Thoracic aorta (tissue), 2 donors: Measurements from ENCODE around the gene ACTR1A. TPM values are rescaled to one million over a fixed set of nuclear protein-coding genes. Genes with fewer than 3 reads are reported as not detected.

Experiments used
- ATAC-seq: fragments of 150-250 bp; one replicate; pipeline ENCODE4 v1.8.0; 2017; ENCODE audit warnings: low read depth; ENCODE audit not compliant: insufficient number of reproducible peaks, low FRiP score
- DNase-seq: peaks from one replicate; pipeline ENCODE4 v3.0.0-alpha.2; 2020; ENCODE audit warnings: low spot score
- H3K27ac ChIP-seq, 2 donors: fragments of 200-600 bp; sonication (generic); 1 replicate in 1 of 2; 2 replicates in 1 of 2; pipeline ENCODE4 v1.5.1; 2016; ENCODE audit warnings: mild to moderate bottlenecking in 2 of 2, moderate library complexity in 2 of 2
- H3K27me3 ChIP-seq: fragments of 200-600 bp; sonication (generic); replicated peaks from 2 replicates; pipeline ENCODE4 v1.6.0; 2016; ENCODE audit warnings: mild to moderate bottlenecking; ENCODE audit not compliant: insufficient read depth
- H3K36me3 ChIP-seq: fragments of 200-600 bp; sonication (generic); one replicate; pipeline ENCODE4 v1.5.1; 2016
- H3K4me1 ChIP-seq, 2 donors: fragments of 200-600 bp; sonication (generic); 1 replicate in 1 of 2; 2 replicates in 1 of 2; pipeline versions ENCODE4 v1.5.1 to v1.6.0; 2016; ENCODE audit warnings: low read depth in 2 of 2, mild to moderate bottlenecking in 1 of 2; ENCODE audit not compliant: control insufficient read depth in 1 of 2
- H3K4me3 ChIP-seq: fragments of 200-600 bp; sonication (generic); 2 replicates; pipeline ENCODE4 v1.5.1; 2016; ENCODE audit warnings: mild to moderate bottlenecking
- H3K9me3 ChIP-seq: fragments of 200-600 bp; sonication (generic); 2 replicates; pipeline ENCODE4 v1.5.1; 2016
- CTCF ChIP-seq: fragments of 200-600 bp; sonication (generic); IDR thresholded peaks from one replicate; pipeline ENCODE4 v1.5.1; 2019; ENCODE audit warnings: antibody characterized with exemption
- total RNA-seq, 2 donors: library from RNA; depleted of rRNA; stranded (reverse); fragments of >200 nt; gene quantifications; one replicate each; pipeline versions ENCODE4 v1.1.0 to v1.2.3, GENCODE V29; 2016

The ACTR1A gene
- total RNA-seq, 2 donors from 2014 or later = 98.0 to 116 TPM

DNA sequence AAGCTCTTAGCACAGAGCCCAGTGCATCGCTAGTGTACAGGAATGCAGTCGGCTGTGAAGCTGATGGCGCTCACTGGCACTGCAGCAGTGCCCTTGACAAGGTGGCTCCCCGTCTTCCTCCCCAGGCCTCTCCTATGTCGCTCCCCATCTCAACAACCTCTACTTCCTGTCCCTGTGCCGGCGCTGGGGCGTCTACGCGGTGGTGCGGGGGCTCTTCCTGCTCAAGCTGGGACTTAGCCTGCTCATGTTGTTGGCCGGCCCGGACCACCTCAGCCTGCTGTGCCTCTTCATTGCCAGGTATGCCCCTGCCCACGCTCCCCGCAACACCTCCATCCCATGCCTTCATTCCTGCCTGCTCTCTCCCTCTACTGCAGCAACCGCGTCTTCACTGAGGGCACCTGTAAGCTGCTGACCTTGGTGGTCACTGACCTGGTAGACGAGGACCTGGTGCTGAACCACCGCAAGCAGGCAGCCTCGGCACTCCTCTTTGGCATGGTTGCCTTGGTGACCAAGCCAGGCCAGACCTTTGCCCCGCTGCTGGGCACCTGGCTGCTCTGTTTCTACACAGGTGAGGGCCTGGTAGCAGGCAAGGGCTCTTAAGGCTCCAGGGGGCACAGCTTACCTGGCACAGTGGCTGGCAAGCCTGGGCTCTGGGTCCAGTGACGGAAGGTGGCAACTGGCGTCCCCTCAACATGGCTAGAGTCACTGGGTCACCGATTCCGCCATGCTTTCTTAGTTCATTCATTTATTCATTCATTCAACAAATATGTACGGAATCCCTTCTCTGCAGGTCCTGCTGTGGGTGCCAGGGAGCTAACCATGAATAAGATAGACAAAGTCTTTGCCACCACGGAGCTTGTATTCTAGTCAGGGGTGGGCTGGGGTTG, 28.8 kb downstream of the ACTR1A start:
- H3K36me3 ChIP-seq = no peaks in the 10 kb centered on the region
- TF ChIP-seq CTCF = no peak
- H3K27ac ChIP-seq = no peak overlapping the region
- H3K9me3 ChIP-seq = no peaks in the 10 kb centered on the region
- no peak overlapping the region for H3K4me3 ChIP-seq
- no peak for ATAC-seq
- H3K27me3 ChIP-seq = no peaks in the 10 kb centered on the region
- no peak for DNase-seq
- H3K4me1 ChIP-seq = no peaks in the 10 kb centered on the region

GRCh38 chr10:102470579-102471546, 31.6 kb downstream of the ACTR1A start:
- no peak overlapping the region for H3K27ac ChIP-seq
- ATAC-seq (no peak), DNase-seq (no peak)
- H3K9me3 ChIP-seq = no peaks in the 10 kb centered on the region
- H3K4me1 ChIP-seq = no peaks in the 10 kb centered on the region
- H3K36me3 ChIP-seq = no peaks in the 10 kb centered on the region
- H3K4me3 ChIP-seq = no peak overlapping the region
- H3K27me3 ChIP-seq = no peaks in the 10 kb centered on the region
- no peak for TF ChIP-seq CTCF

- TF ChIP-seq CTCF = no peak
- ATAC-seq (no peak), DNase-seq (no peak)
- Histone ChIP-seq H3K27ac (no peak overlapping the region), H3K9me3 (no peaks in the 10 kb centered on the region), H3K4me3 (no peak overlapping the region), H3K4me1 (no peaks in the 10 kb centered on the region), H3K36me3 (no peaks in the 10 kb centered on the region), H3K27me3 (no peaks in the 10 kb centered on the region)
These were observed 33.8 kb downstream of the ACTR1A start for GRCh38 chr10:102468683-102469082.

GRCh38 chr10:102467971-102468438, 34.5 kb downstream of the ACTR1A start:
- Histone ChIP-seq H3K9me3 (no peaks in the 10 kb centered on the region), H3K36me3 (no peaks in the 10 kb centered on the region), H3K27me3 (no peaks in the 10 kb centered on the region), H3K4me1 (no peaks in the 10 kb centered on the region), H3K27ac (no peak overlapping the region), H3K4me3 (no peak overlapping the region)
- DNase-seq (no peak), ATAC-seq (no peak)
- TF ChIP-seq CTCF = no peak

DNA sequence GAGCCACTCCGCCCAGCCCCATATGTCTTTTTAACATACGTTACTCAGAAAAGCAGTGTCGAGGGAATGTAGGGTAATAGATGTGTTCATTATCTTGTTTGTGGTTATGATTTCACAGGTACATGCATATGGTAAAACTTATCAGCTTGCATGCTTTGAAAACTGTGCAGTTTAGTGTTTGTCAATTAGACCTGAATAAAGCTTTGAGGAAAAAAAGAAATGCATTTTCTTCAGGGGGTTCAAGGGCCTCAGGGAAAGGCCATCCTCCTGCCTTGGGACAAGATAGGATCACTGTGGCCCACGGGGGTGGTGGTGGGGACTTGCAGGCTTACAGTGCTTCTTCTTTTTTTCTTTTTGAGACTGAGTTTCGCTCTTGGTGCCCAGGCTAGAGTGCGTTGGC, 35.2 kb downstream of the ACTR1A start:
- Histone ChIP-seq H3K4me1 (no peaks in the 10 kb centered on the region), H3K9me3 (no peaks in the 10 kb centered on the region), H3K36me3 (no peaks in the 10 kb centered on the region), H3K27me3 (no peaks in the 10 kb centered on the region), H3K4me3 (no peak overlapping the region), H3K27ac (no peak overlapping the region)
- DNase-seq (no peak), ATAC-seq (no peak)
- no peak for TF ChIP-seq CTCF
